RWPE1 (cell line): Measurements from ENCODE around the gene TRIM28.
A peak's percentile ranks its signal among the peaks of the same experiment; 100 is the strongest.

Source experiments
- CTCF ChIA-PET: fragments of 350-600 bp; sonication (Branson Sonifier 250); formaldehyde crosslinking; extraction: SDS; loops from one replicate; lab custom pipeline; 2021; lab: Yijun Ruan, JAX
- POLR2A ChIA-PET: fragments of 400-600 bp; formaldehyde crosslinking; extraction: SDS; loops from one replicate; lab custom pipeline; 2020; ENCODE audit warnings: antibody characterized with exemption; ENCODE audit not compliant: low non-redundant PET; lab: Yijun Ruan, JAX
- DNase-seq: peaks from one replicate; pipeline ENCODE4 v3.0.0; 2012; ENCODE audit warnings: low spot score
- H3K27ac ChIP-seq: fragments of 450-650 bp; 2 replicates; pipeline ENCODE4 v1.5.1; 2017
- CTCF ChIP-seq: fragments of 450-650 bp; conservative IDR thresholded peaks from 2 replicates; pipeline ENCODE4 v1.5.1; 2017; ENCODE audit warnings: low read depth, mild to moderate bottlenecking

TRIM28 gene

GRCh38 chr19:58514564-58515022, 29.3 kb upstream of the TRIM28 start:
- DNase-seq: no peak
- H3K27ac ChIP-seq: peak overlapping the region; percentile 77
- ChIA-PET POLR2A (interaction anchor here (0.9 to 1.7 kb wide), 2 partner anchors 14 to 40 kb away, joined by 3 to 5 read pairs; partner anchors contain the start of gene CHMP2A), CTCF (interaction anchor here (0.6 to 0.7 kb wide), 5 partner anchors 14 to 293 kb away, joined by 3 to 4 read pairs (median 3); partner anchors contain the start of gene TRIM28)
- no peak for TF ChIP-seq CTCF

GRCh38 chr19:58515259-58515658, 28.6 kb upstream of the TRIM28 start:
- peak overlapping the region; percentile 77 for H3K27ac ChIP-seq
- ChIA-PET POLR2A (interaction anchor here (0.5 kb wide), 1 partner anchor 26 kb away, joined by 4 read pairs; no protein-coding TSS in a partner anchor), CTCF (no interaction called here)
- DNase-seq: no peak
- no peak for TF ChIP-seq CTCF

GRCh38 chr19:58516246-58516836, 27.5 kb upstream of the TRIM28 start:
- ChIA-PET CTCF (interaction anchor here (0.7 kb wide), 1 partner anchor 289 kb away, joined by 3 read pairs; no protein-coding TSS in a partner anchor), POLR2A (no interaction called here)
- DNase-seq: no peak
- peak overlapping the region; percentile 77 for H3K27ac ChIP-seq
- TF ChIP-seq CTCF: no peak

- CTCF ChIA-PET: interaction anchor here (0.7 kb wide), 1 partner anchor 290 kb away, joined by 3 read pairs; no protein-coding TSS in a partner anchor
These were observed 26.7 kb upstream of the TRIM28 start for GRCh38 chr19:58516964-58517833.

GRCh38 chr19:58518256-58519086, 25.4 kb upstream of the TRIM28 start:
- DNase-seq: no peak
- ChIA-PET POLR2A (interaction anchor here (0.5 to 2.1 kb wide), 3 partner anchors 26 to 43 kb away, joined by 3 to 7 read pairs (median 6); partner anchors contain the start of gene TRIM28), CTCF (interaction anchor here (0.6 to 2.2 kb wide), 12 partner anchors 9 to 265 kb away, joined by 3 to 11 read pairs (median 4); partner anchors contain the start of genes CHMP2A, TRIM28 and UBE2M)
- TF ChIP-seq CTCF: no peak; the same call in 1 of the 2 replicates
- peak overlapping the region; percentile 98 for H3K27ac ChIP-seq

More at GRCh38 chr19:58516964-58517833, 26.7 kb upstream of the TRIM28 start:
- DNase-seq: no peak
- no peak; the same call in 1 of the 2 replicates for TF ChIP-seq CTCF
- peak overlapping the region; percentile 98 for H3K27ac ChIP-seq
- POLR2A ChIA-PET: no interaction called here
